GM21447 (cell line): ENCODE measurements around the gene PNPLA3.

Source experiments
- ATAC-seq: cut with Tn5 transposase; IDR thresholded peaks from one replicate; pipeline ENCODE4 v1.9.1; 2021; ENCODE audit not compliant: unreplicated experiment

Gene PNPLA3

GRCh38 chr22:43957871-43958270 lies 34.3 kb downstream of the PNPLA3 start:
- no peak for ATAC-seq

GRCh38 chr22:43964314-43964857 lies 40.8 kb downstream of the PNPLA3 start:
- ATAC-seq: no peak

DNA sequence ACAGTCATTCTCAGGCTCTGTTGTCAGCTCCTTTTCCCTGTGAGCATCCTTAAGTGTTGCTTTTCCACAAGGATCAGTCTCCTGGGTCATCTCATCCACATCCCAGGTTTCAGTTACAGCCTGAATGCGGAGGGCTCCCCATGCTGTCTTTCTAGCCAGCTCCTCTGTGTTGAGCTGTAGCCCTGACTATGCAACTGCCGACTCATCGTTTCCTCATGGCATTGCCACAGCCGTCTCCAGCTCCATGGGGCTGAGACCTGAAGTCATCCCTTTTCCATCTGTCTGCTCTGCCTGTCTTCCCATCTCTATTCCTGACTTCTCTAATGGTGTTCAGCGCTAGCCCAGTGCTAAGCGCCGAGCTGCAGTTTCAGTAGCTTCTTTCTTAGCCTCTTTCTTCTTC lies 43.5 kb downstream of the PNPLA3 start:
- ATAC-seq: no peak

DNA sequence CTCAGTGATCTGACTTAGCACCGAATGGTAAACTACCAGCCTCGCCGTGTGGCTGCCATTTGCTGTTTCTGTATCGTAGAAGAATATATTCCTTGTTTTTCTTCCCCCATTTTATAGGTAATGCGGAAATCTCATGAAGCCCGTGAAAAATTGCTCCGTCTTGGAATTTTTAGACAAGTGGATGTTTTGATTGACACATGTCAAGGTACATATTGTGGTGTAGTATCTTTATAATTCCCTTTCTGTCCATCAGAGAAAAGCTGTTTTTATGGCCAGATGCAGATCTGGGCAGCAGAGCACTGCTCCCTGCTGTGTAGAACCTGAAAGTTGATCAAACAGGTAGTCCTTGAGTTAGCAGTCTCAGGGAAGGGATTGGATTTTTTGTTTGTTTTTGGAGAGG lies 45.0 kb downstream of the PNPLA3 start:
- no peak for ATAC-seq

DNA sequence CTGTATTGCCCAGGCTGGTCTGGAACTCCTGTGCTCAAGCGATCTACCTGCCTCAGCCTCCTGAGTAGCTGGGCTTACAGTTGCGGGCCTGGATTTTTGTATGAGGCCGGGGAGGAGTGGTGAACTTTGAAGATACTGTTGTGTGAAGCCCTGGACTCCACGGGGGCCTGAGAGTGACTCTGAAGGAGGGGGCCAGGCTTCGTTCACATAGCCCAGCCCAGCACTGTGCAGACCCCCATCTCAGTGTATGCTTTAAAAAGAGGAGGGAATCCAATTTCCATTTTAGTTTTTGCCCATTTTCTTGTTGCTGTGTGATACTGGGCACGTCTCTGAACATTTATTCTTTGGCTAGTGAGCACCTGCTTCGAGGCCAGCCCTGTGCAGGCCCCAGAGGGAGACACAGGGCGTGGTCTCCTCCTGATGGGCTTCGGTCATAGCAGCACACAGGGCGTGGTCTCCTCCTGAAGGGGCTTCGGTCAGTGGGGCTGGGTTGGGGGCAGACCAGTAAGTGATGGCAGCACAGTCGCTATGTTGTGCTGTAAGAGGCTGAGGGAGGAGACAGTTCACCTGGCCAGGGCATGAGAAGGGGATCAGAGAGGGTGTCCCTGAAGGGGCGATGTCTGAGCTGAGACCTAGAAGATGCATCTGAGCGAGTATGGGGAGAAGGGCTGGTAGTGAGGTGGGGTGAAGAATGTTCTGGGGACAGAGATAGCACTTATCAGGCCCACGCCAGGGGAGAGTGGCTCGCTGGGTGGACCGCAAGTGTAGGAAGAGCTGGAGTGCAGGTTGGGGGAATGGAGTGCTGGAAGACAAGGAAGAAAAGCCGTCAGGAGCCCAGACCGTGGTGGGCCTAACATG lies 45.6 kb downstream of the PNPLA3 start:
- ATAC-seq: no peak

DNA sequence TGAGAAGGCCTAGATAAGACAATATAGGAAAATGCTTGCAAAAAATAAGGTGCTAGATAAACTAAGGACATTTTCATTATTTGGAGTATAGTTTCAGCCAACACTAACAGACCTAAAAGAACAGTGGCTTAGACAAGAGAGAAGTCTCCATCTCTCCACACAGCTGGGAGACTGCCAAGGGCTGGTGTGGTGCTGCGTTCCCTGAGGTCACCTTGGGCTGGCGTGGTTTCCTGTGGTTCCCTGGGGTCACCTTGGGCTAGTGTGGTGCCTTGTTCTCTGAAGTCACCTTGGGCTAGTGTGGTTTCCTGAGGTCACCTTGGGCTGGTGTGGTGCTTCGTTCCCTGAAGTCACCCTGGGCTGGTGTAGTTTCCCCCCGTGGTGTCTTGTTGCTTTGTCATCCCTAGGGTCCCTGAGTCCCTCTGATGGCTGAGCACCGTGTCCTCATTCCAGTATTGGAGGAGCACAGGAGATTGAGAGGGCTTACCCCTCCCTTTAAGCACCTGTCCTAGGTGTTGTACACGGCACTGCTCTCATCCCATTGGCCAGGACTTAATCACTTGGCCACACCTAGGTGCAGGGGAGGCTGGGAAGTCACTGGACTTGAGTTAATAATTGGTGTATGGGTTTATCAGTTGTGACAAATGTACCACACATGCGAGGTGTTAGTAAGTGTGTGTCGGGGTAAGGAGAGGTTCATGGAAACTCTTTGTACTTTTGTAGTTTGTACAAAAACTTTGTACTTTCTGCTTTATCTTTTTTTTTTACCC lies 46.6 kb downstream of the PNPLA3 start:
- no peak for ATAC-seq

DNA sequence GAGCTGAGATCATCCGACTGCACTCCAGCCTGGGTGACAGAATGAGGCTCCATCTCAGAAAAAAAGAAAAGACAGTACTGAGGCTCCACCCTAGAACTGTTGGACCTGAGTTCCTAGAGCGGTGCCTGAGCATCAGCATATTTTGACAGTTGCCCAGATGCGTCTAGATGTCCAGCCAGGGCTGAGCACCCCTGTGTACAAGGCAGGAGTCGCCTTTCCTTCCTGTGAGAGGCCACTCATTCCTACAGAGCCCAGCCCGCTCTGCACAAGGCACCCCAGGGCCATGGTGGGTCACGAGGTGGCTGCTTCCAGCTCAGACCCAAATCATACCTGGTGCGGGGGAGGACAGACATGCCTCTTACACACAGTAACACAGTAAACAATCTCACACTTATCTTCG lies 47.5 kb downstream of the PNPLA3 start:
- no peak for ATAC-seq

DNA sequence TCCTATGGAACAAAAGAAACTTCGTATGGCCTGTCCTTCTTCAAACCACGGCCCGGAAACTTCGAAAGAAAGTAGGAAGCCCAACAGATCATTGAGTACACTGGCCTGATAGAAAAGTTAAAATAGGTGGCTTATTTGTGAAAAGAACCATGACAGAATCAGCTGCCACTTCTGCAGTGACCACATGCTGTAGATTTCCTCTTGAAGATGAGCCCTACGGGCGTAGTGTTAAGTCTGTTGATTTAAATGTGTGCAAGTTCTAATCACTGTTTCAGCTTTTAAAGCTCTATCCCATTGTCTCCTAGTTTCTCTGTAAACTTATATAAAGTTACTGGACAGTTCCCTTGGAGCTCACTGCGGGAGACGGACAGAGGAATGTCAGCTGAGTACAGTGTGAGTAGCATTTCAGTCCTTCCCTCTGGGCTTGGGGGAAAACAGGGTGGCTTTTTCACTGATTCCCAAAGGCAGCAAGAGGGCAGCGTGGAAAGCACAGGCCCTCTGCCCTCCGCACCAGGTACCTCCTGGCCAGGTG lies 49.4 kb downstream of the PNPLA3 start:
- no peak for ATAC-seq

DNA sequence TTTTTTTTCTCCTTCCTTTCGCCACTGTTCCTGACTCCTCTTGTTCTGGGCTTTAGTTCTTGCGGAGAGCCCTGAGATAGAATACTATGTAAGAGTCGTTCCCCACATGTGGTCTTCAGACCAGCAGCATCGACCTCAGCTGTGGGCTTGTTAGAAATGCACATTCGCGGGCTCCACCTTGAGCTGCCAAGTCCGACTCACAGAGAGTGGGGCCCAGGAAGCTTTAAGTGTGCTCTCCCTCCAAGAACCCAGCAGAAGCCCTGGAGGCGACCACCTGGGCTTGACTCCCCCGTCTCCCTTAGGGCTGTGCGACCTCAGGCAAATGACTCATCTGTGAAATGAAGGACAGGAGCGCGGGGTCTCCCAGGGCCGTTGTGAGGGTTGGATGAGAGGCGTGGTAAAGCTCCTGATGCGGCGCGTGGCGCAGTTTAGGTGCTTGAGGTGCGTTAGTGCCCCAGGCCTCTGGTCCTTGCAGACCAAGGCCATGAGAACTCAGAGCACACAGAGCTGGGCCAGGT lies 50.5 kb downstream of the PNPLA3 start:
- ATAC-seq: no peak

DNA sequence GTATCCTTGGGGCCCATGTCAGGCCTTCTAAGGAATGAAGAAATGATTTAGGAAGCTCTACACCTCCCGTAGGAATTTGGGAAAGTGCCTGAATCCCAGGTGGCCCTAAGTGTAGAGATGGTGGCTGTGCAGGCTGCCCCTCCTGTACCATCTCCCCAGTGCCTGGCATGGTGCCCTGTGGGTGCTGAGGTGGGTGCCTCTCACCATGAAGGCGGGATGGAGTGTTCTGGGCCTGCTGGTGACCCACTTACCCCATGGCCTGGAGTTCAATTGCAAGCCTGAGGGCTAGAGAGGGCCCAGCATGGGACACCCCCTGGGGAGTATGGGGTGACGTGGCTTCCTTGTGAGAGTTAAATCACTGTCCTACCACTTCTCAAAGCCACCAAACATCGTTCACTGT lies 51.4 kb downstream of the PNPLA3 start:
- ATAC-seq: no peak

- no peak for ATAC-seq
Observed at GRCh38 chr22:43976861-43977795, 53.5 kb downstream of the PNPLA3 start.

GRCh38 chr22:43978558-43978957 lies 55.0 kb downstream of the PNPLA3 start:
- ATAC-seq: no peak

DNA sequence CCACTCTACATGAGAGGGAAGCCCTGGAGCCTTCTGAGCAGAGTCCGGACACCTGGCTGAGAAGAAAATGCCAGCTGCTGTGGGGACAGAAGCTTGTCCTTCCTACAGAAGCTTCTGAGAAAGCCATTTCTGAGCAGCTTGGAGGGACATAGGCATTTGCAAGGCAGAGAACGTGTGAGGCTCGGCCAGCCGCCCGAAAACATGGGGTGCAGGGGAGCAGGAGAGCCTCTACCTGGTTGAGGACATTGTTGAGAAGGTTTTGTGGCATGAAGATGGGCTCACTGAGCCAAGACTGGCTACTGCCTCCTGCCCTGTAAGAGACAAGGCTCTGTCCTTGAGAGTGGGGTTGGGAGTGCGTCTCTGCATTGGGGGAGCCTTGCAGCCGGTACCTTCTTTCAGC lies 57.0 kb downstream of the PNPLA3 start:
- no peak for ATAC-seq

DNA sequence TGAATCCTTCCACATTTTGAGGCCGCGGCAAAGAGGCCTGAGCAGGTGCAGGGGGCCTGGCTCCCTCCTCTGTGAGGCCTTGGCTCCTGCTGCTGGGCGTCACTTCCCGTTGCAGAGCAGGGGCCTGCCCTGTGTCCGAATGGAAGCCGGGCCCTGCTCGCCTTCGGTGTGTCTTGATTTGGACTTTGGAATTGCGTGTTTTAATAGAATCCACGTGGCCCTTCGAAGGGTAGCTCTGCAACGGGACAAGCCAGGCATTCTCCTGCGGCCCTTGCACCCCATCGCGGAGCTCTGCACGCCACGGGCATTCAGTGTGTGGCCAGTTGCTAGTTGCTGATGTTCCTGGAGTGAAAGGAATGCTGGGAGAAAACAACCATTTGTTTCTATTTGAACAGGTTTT lies 57.4 kb downstream of the PNPLA3 start:
- no peak for ATAC-seq

DNA sequence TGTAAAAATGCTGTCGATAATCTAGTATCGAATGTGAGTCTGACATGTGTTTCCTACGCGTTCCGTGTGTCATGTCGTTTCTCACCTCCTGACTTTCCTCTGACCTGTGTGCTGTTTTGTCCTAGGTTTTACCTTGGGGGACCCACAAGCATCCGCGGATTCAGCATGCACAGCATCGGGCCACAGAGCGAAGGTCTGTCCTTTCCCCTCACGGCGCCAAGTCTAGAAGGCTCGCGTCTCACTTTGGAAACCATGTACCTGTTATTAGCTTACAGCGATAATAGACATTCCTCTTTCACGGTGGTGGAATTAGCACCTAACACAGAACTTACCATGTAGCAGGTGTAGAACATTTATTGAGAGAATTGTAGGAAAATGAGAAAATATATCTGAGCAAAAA lies 60.2 kb downstream of the PNPLA3 start:
- no peak for ATAC-seq

GRCh38 chr22:43985532-43985931 lies 61.9 kb downstream of the PNPLA3 start:
- no peak for ATAC-seq

DNA sequence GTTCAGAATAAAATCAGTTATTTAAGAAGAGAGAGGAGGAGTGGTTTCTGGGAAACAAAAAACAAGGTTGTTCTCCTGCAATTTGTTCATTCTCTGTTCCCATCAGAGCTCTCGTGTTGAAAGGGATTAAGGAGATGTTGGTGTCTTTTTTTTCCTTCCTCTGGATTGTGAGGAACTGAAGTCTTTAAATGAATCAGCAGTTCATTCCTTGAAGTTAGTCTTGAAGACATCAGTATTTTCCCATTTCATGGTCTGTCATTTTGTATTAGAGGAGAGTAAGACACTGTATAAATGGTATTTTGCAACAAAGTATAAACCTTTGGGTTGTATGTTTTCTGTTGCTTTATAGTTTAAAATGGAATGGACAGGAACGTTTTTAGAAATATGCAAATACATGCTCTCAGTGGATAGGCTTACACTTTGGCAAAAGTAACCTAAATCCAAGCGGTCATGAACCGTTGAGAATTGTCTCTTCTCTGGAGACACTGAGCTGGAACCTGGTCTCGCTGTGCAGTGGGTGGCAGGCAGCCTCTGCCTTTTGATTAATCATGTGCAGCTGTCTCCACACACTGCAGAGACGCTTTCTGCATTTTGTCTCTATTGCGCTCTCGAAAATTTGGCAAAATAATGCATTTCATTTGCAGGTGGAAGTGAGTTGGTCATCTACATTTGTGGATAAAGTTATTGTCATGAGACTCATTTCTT lies 64.7 kb downstream of the PNPLA3 start:
- no peak for ATAC-seq

DNA sequence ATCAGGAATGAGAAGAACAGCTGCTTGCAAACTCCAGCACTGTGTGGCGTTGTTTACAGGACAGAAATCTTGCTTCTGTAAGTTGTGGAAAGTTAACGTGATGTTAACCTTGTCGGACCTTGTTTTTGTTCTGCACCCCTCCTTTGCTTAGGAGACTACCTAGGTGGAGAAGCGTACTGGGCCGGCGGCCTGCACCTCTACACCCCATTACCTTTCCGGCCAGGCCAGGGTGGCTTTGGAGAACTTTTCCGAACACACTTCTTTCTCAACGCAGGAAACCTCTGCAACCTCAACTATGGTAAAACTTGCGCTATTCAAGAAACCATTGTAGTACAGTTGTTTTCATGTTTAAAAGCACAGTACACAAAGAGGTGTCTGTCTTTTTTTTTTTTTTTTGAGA lies 65.4 kb downstream of the PNPLA3 start:
- no peak for ATAC-seq

GRCh38 chr22:43990044-43990443 lies 66.4 kb downstream of the PNPLA3 start:
- ATAC-seq: no peak
